T-helper 2 cell treated with Interferon-gamma antibody and Interleukin-4, amounts not matched to agents 5 μg/mL and 100 μg/mL, for 36 hours (primary cell): ENCODE results near the gene IFNLR1.
"Not testable (repeated sequence)": the region's sequence is repeated elsewhere in the genome, so short reads cannot be mapped to it uniquely, and the experiment has no call there.

Experiments used
- DNase-seq: peaks from one replicate; pipeline ENCODE4 v3.0.0; 2021; ENCODE audit warnings: low spot score
- H3K27ac Mint-ChIP-seq: one replicate; pipeline ENCODE4 v1.8.0; 2021; ENCODE audit warnings: mild to moderate bottlenecking, mixed read lengths
- H3K27me3 Mint-ChIP-seq: one replicate; pipeline ENCODE4 v1.8.0; 2021; ENCODE audit warnings: low read depth, mixed read lengths
- H3K36me3 Mint-ChIP-seq: one replicate; pipeline ENCODE4 v1.8.0; 2021; ENCODE audit warnings: low read depth, mixed read lengths
- H3K4me1 Mint-ChIP-seq: one replicate; pipeline ENCODE4 v1.8.0; 2021; ENCODE audit warnings: low read depth, mixed read lengths
- H3K4me3 Mint-ChIP-seq: one replicate; pipeline ENCODE4 v1.8.0; 2022; ENCODE audit warnings: mild to moderate bottlenecking, moderate library complexity, mixed read lengths
- H3K9me3 Mint-ChIP-seq: one replicate; pipeline ENCODE4 v1.8.0; 2021; ENCODE audit warnings: mixed read lengths

Gene IFNLR1

GRCh38 chr1:24215226-24215814, 28.2 kb upstream of the IFNLR1 start:
- peaks cover 42% of the 10 kb centered on the region for H3K27me3 Mint-ChIP-seq
- H3K4me1 Mint-ChIP-seq = no peaks in the 10 kb centered on the region
- H3K9me3 Mint-ChIP-seq = no peaks in the 10 kb centered on the region
- DNase-seq = no peak
- H3K36me3 Mint-ChIP-seq = no peaks in the 10 kb centered on the region
- no peak overlapping the region for H3K27ac Mint-ChIP-seq
- H3K4me3 Mint-ChIP-seq = no peak overlapping the region

- no peak for DNase-seq
- Mint-ChIP-seq H3K27me3 (peaks cover 29% of the 10 kb centered on the region), H3K36me3 (no peaks in the 10 kb centered on the region), H3K4me1 (no peaks in the 10 kb centered on the region), H3K27ac (no peak overlapping the region), H3K4me3 (no peak overlapping the region), H3K9me3 (no peaks in the 10 kb centered on the region)
Observed at GRCh38 chr1:24212376-24212775, 25.3 kb upstream of the IFNLR1 start.

- no peak overlapping the region for H3K27ac Mint-ChIP-seq
- H3K27me3 Mint-ChIP-seq = peaks cover 16% of the 10 kb centered on the region
- H3K4me1 Mint-ChIP-seq = no peaks in the 10 kb centered on the region
- no peaks in the 10 kb centered on the region for H3K9me3 Mint-ChIP-seq
- no peaks in the 10 kb centered on the region for H3K36me3 Mint-ChIP-seq
- DNase-seq = no peak
- no peak overlapping the region for H3K4me3 Mint-ChIP-seq
Observed at GRCh38 chr1:24210195-24210627, 23.1 kb upstream of the IFNLR1 start.

- Mint-ChIP-seq H3K4me3 (no peak overlapping the region), H3K36me3 (no peaks in the 10 kb centered on the region), H3K4me1 (no peaks in the 10 kb centered on the region), H3K9me3 (no peaks in the 10 kb centered on the region), H3K27me3 (peaks cover 12% of the 10 kb centered on the region), H3K27ac (no peak overlapping the region)
- no peak for DNase-seq
Observed at GRCh38 chr1:24209097-24209496, 22.0 kb upstream of the IFNLR1 start.

- Mint-ChIP-seq H3K9me3 (no peaks in the 10 kb centered on the region), H3K4me1 (no peaks in the 10 kb centered on the region), H3K36me3 (no peaks in the 10 kb centered on the region), H3K27me3 (peaks cover 7% of the 10 kb centered on the region), H3K27ac (no peak overlapping the region), H3K4me3 (no peak overlapping the region)
- DNase-seq = no peak
Observed at GRCh38 chr1:24207709-24208108, 20.6 kb upstream of the IFNLR1 start.

GRCh38 chr1:24207395-24207687, 20.3 kb upstream of the IFNLR1 start:
- H3K27ac Mint-ChIP-seq, H3K9me3 Mint-ChIP-seq, H3K4me1 Mint-ChIP-seq, DNase-seq, H3K27me3 Mint-ChIP-seq, H3K4me3 Mint-ChIP-seq, H3K36me3 Mint-ChIP-seq: not testable (repeated sequence)

GRCh38 chr1:24206516-24207394, 19.7 kb upstream of the IFNLR1 start:
- no peak for DNase-seq
- Mint-ChIP-seq H3K4me3 (no peak overlapping the region), H3K9me3 (no peaks in the 10 kb centered on the region), H3K27me3 (peaks cover 9% of the 10 kb centered on the region), H3K27ac (no peak overlapping the region), H3K4me1 (no peaks in the 10 kb centered on the region), H3K36me3 (no peaks in the 10 kb centered on the region)

- H3K36me3 Mint-ChIP-seq = no peaks in the 10 kb centered on the region
- no peak overlapping the region for H3K4me3 Mint-ChIP-seq
- H3K27ac Mint-ChIP-seq = no peak overlapping the region
- H3K4me1 Mint-ChIP-seq = no peaks in the 10 kb centered on the region
- DNase-seq = no peak
- H3K9me3 Mint-ChIP-seq = no peaks in the 10 kb centered on the region
- peaks cover 9% of the 10 kb centered on the region for H3K27me3 Mint-ChIP-seq
Observed at GRCh38 chr1:24206083-24206464, 19.0 kb upstream of the IFNLR1 start.

GRCh38 chr1:24205345-24206082, 18.4 kb upstream of the IFNLR1 start:
- no peaks in the 10 kb centered on the region for H3K36me3 Mint-ChIP-seq
- H3K4me3 Mint-ChIP-seq = no peak overlapping the region
- H3K27ac Mint-ChIP-seq = no peak overlapping the region
- no peak for DNase-seq
- peaks cover 9% of the 10 kb centered on the region for H3K27me3 Mint-ChIP-seq
- no peaks in the 10 kb centered on the region for H3K4me1 Mint-ChIP-seq
- H3K9me3 Mint-ChIP-seq = no peaks in the 10 kb centered on the region

- H3K4me3 Mint-ChIP-seq = no peak overlapping the region
- H3K27ac Mint-ChIP-seq = no peak overlapping the region
- no peaks in the 10 kb centered on the region for H3K36me3 Mint-ChIP-seq
- no peak for DNase-seq
- H3K27me3 Mint-ChIP-seq = peaks cover 9% of the 10 kb centered on the region
- peaks cover 5% of the 10 kb centered on the region for H3K4me1 Mint-ChIP-seq
- no peaks in the 10 kb centered on the region for H3K9me3 Mint-ChIP-seq
Observed at GRCh38 chr1:24204116-24204515, 17.0 kb upstream of the IFNLR1 start.

- Mint-ChIP-seq H3K27ac (no peak overlapping the region), H3K9me3 (no peaks in the 10 kb centered on the region), H3K36me3 (no peaks in the 10 kb centered on the region), H3K4me1 (peaks cover 5% of the 10 kb centered on the region), H3K27me3 (peaks cover 9% of the 10 kb centered on the region), H3K4me3 (no peak overlapping the region)
- no peak for DNase-seq
Observed at GRCh38 chr1:24203404-24203803, 16.3 kb upstream of the IFNLR1 start.

GRCh38 chr1:24202987-24203386, 15.9 kb upstream of the IFNLR1 start:
- Mint-ChIP-seq H3K4me3 (no peak overlapping the region), H3K9me3 (no peaks in the 10 kb centered on the region), H3K27ac (no peak overlapping the region), H3K4me1 (peaks cover 5% of the 10 kb centered on the region), H3K36me3 (no peaks in the 10 kb centered on the region), H3K27me3 (peaks cover 10% of the 10 kb centered on the region)
- no peak for DNase-seq

GRCh38 chr1:24202556-24202955, 15.5 kb upstream of the IFNLR1 start:
- Mint-ChIP-seq H3K4me1 (peaks cover 5% of the 10 kb centered on the region), H3K36me3 (no peaks in the 10 kb centered on the region), H3K4me3 (no peak overlapping the region)

GRCh38 chr1:24201941-24202440, 14.9 kb upstream of the IFNLR1 start:
- Mint-ChIP-seq H3K4me3 (no peak overlapping the region), H3K36me3 (no peaks in the 10 kb centered on the region), H3K27me3 (peaks cover 13% of the 10 kb centered on the region), H3K4me1 (peaks cover 5% of the 10 kb centered on the region), H3K9me3 (no peaks in the 10 kb centered on the region), H3K27ac (no peak overlapping the region)
- DNase-seq = peak; percentile 31

More at GRCh38 chr1:24202556-24202955, 15.5 kb upstream of the IFNLR1 start:
- Mint-ChIP-seq H3K27ac (no peak overlapping the region), H3K9me3 (no peaks in the 10 kb centered on the region), H3K27me3 (peaks cover 13% of the 10 kb centered on the region)
- DNase-seq = no peak
